Astrocyte of the cerebellum (primary cell): ENCODE measurements around the gene MAN1C1.
"Not testable (repeated sequence)": the region's sequence is repeated elsewhere in the genome, so short reads cannot be mapped to it uniquely, and the experiment has no call there.

Experiments
- DNase-seq: peaks from one replicate; pipeline ENCODE4 v3.0.0-alpha.2; 2011; ENCODE audit warnings: low read depth
- H3K4me3 ChIP-seq: 2 replicates; pipeline ENCODE4 v1.5.1; 2011; ENCODE audit warnings: mild to moderate bottlenecking, low read depth, low read length, moderate library complexity
- CTCF ChIP-seq: IDR thresholded peaks from 2 replicates; pipeline ENCODE4 v1.5.1; 2012; ENCODE audit warnings: low read length, low read depth, moderate library complexity, mild to moderate bottlenecking; ENCODE audit errors: missing control alignments
- in situ Hi-C: cut with HindIII; loops from 2 replicates; pipeline ENCODE4 v1.10.0; 2017; ENCODE audit warnings: low sequenced_read_pairs

MAN1C1 gene

GRCh38 chr1:25662061-25662460 lies 45.5 kb downstream of the MAN1C1 start:
- no peak overlapping the region for H3K4me3 ChIP-seq
- DNase-seq, result no peak
- TF ChIP-seq CTCF, result no peak
- in situ Hi-C loops, result no loop called here

DNA sequence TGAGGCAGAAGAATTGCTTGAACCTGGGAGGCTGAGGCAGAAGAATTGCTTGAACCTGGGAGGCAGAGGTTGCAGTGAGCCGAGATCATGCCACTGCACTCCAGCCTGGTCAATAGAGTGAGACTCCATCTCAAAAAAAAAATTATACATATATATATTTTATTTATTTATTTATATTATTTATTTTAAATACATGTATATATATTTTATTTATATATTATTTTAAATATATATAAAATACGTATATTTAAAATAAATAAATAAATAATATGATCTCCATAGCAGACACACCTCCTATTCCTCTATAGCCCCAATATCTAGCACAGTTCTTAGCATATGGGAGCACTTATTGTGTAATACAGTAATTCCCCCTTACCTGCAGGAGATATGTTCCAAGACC lies 46.4 kb downstream of the MAN1C1 start:
- DNase-seq, in situ Hi-C loops, H3K4me3 ChIP-seq: not testable (repeated sequence)

- DNase-seq, result no peak
- in situ Hi-C loops, result no loop called here
Measured at GRCh38 chr1:25664357-25665199, 48.0 kb downstream of the MAN1C1 start.

DNA sequence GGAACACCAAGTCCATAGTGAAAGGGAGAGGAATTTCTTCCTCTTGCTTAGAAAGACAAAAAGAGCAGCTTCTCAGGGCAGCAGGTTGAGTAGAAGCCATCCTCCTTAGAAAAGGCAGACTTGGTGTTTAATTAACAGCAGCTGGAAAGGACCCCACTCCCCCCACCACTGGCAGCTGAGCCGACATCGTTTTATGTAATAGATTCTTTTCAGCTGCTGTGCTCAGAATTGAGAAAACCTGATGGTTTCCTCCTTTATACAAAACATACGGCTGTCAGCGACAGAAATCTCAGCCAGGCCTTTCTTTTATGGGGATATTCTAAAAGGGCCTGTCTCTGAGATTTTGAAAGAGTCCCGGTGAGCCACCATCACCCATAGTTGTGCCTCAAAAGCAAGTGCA lies 49.9 kb downstream of the MAN1C1 start:
- TF ChIP-seq CTCF, result no peak
- no peak for DNase-seq
- H3K4me3 ChIP-seq, result no peak overlapping the region
- in situ Hi-C loops, result no loop called here

More at GRCh38 chr1:25664357-25665199, 48.0 kb downstream of the MAN1C1 start:
- TF ChIP-seq CTCF, result no peak
- no peak overlapping the region for H3K4me3 ChIP-seq

- no peak for TF ChIP-seq CTCF
- in situ Hi-C loops, result no loop called here
- no peak overlapping the region for H3K4me3 ChIP-seq
- DNase-seq, result no peak
Measured at GRCh38 chr1:25668931-25669573, 52.5 kb downstream of the MAN1C1 start.

DNA sequence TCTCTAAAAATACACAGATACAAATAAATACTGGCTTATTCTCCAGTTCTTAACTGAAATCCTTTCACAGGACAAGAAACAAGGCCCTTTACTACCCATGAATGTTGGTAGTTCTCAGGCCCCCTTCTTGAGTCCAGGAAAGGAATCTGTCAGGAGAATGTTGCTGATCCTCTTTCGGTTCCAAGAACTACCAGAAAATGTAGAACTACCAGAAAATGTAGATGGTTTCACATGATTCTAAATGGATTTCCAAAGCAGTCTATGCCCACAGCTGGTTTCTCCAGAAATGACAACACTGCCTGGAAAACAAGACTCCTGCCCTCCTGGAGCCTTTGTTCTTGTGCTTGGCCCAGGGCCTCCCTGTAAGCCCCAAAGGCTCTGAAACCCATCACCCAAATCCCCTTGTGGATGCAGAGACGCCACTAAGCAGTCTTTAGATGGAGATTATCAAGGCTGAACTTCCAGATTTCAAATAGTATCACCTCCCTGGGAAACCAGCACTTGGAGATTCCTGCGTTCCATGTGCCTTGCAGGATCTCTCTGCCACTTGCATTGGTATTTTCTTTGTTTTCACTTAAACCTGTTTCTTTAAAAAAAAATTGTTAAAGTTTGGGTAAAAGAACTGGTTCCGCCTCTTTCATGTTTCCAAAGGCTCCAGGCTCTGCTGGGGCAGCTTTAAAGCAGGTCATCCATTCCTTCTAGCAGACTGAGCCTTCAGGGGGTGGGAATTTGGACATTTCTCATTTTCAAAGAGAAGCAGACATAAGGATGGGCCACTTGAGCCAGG lies 53.4 kb downstream of the MAN1C1 start:
- no peak overlapping the region for H3K4me3 ChIP-seq
- DNase-seq, result no peak
- in situ Hi-C loops, result no loop called here
- TF ChIP-seq CTCF, result no peak
